ENCODE data around the gene STK38. TPM values are rescaled to one million over a fixed set of nuclear protein-coding genes. Genes with fewer than 3 reads are reported as not detected.

STK38 gene
- total RNA-seq, 1 experiment from 2014 or later, result 44.7 TPM

DNA sequence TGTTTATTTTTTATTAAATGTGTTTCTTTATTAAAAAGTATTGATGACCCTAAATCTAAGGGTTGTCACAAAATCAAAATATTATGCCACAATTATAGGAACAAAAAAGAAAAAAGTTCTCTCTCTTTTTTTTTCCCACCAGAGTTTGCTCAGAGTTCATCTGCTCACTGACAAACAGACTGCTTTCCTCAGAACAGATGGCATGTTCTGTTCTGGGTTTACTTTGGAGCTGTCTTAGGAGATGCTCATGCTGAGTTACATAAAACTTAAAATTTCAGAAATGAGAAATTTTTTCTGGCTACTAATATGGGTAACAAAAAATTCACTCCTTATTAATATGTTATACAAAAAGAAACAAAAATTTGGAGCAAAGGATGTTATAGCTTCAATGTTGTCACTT, 30.3 kb downstream of the STK38 start:
- Histone ChIP-seq H3K36me3 (ENCODE audit: control insufficient read depth, insufficient read depth, low read length) (peaks cover 29% of the 10 kb centered on the region), H3K27ac (ENCODE audit: low read length) (no peak overlapping the region), H3K4me1 (ENCODE audit: control insufficient read depth, insufficient read depth, low read length) (no peaks in the 10 kb centered on the region), H3K27me3 (ENCODE audit: control insufficient read depth, insufficient read depth, low read length) (no peaks in the 10 kb centered on the region), H3K9me3 (ENCODE audit: control insufficient read depth, insufficient read depth, low read depth, low read length) (no peaks in the 10 kb centered on the region), H3K4me3 (ENCODE audit: low read depth in 2 of 2, low read length in 2 of 2) (no peak overlapping the region)
- intact Hi-C loops (cut with micrococcal nuclease; ENCODE audit: unreplicated experiment) (no loop called here), in situ Hi-C loops (cut with HindIII; ENCODE audit: low pct_unique_long_range_greater_than_20kb, low sequenced_read_pairs) (no loop called here)
- no peak for ATAC-seq
- TF ChIP-seq, protein P1, sequence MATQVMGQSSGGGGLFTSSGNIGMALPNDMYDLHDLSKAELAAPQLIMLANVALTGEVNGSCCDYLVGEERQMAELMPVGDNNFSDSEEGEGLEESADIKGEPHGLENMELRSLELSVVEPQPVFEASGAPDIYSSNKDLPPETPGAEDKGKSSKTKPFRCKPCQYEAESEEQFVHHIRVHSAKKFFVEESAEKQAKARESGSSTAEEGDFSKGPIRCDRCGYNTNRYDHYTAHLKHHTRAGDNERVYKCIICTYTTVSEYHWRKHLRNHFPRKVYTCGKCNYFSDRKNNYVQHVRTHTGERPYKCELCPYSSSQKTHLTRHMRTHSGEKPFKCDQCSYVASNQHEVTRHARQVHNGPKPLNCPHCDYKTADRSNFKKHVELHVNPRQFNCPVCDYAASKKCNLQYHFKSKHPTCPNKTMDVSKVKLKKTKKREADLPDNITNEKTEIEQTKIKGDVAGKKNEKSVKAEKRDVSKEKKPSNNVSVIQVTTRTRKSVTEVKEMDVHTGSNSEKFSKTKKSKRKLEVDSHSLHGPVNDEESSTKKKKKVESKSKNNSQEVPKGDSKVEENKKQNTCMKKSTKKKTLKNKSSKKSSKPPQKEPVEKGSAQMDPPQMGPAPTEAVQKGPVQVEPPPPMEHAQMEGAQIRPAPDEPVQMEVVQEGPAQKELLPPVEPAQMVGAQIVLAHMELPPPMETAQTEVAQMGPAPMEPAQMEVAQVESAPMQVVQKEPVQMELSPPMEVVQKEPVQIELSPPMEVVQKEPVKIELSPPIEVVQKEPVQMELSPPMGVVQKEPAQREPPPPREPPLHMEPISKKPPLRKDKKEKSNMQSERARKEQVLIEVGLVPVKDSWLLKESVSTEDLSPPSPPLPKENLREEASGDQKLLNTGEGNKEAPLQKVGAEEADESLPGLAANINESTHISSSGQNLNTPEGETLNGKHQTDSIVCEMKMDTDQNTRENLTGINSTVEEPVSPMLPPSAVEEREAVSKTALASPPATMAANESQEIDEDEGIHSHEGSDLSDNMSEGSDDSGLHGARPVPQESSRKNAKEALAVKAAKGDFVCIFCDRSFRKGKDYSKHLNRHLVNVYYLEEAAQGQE (IDR thresholded peaks at IDR 0.05; ENCODE audit: insufficient read depth in 1 of 2, low read depth in 2 of 2, low read length in 1 of 2), result no peak
- no peak for TF ChIP-seq TCF7L2 (IDR thresholded peaks at IDR 0.05; ENCODE audit: low read depth, low read length)
- TF ChIP-seq SIN3A (IDR thresholded peaks at IDR 0.05; ENCODE audit: borderline replicate concordance, insufficient read depth, low read depth, low read length), result no peak
- no peak for TF ChIP-seq POLR2AphosphoS5 (IDR thresholded peaks at IDR 0.05; ENCODE audit: low read depth, low read length)
- TF ChIP-seq, protein P2, sequence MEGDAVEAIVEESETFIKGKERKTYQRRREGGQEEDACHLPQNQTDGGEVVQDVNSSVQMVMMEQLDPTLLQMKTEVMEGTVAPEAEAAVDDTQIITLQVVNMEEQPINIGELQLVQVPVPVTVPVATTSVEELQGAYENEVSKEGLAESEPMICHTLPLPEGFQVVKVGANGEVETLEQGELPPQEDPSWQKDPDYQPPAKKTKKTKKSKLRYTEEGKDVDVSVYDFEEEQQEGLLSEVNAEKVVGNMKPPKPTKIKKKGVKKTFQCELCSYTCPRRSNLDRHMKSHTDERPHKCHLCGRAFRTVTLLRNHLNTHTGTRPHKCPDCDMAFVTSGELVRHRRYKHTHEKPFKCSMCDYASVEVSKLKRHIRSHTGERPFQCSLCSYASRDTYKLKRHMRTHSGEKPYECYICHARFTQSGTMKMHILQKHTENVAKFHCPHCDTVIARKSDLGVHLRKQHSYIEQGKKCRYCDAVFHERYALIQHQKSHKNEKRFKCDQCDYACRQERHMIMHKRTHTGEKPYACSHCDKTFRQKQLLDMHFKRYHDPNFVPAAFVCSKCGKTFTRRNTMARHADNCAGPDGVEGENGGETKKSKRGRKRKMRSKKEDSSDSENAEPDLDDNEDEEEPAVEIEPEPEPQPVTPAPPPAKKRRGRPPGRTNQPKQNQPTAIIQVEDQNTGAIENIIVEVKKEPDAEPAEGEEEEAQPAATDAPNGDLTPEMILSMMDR (IDR thresholded peaks at IDR 0.05), result no peak
- no peak for DNase-seq (ENCODE audit: low read depth, low spot score)
- POLR2A ChIA-PET, result interaction anchor here (0.5 kb wide), 1 partner anchor 62 kb away, joined by 3 read pairs; no protein-coding TSS in a partner anchor
- CTCF ChIA-PET, result no interaction called here
- BruUV-seq (replicated peaks), result no TSS peak

DNA sequence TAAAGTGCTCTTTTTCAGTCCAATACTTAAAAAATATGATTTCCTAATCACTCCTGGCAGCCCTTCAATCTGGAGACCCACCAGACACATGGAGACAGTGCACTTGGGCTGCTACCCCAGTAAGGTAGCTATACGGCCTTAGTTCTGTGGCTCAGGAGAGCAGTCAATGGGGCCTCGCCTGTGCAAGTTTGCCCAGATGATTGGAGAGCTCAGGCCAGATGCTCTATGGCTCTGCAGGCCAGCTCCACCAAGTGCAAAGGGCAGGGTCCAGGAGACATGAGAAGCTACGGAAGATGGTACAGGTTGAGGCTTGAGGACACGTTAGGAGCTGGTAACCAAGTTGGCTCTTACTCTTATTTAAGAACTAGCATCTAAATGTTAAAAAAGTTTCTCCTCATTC, 30.7 kb downstream of the STK38 start:
- Histone ChIP-seq H3K27me3 (ENCODE audit: control insufficient read depth, insufficient read depth, low read length) (no peaks in the 10 kb centered on the region), H3K4me1 (ENCODE audit: control insufficient read depth, insufficient read depth, low read length) (no peaks in the 10 kb centered on the region), H3K4me3 (ENCODE audit: low read depth in 2 of 2, low read length in 2 of 2) (no peak overlapping the region), H3K27ac (ENCODE audit: low read length) (no peak overlapping the region), H3K36me3 (ENCODE audit: control insufficient read depth, insufficient read depth, low read length) (peaks cover 29% of the 10 kb centered on the region), H3K9me3 (ENCODE audit: control insufficient read depth, insufficient read depth, low read depth, low read length) (no peaks in the 10 kb centered on the region)
- no TSS peak for BruUV-seq (replicated peaks)
- intact Hi-C loops (cut with micrococcal nuclease; ENCODE audit: unreplicated experiment), result no loop called here
- TF ChIP-seq SIN3A (IDR thresholded peaks at IDR 0.05; ENCODE audit: borderline replicate concordance, insufficient read depth, low read depth, low read length) (no peak), TCF7L2 (IDR thresholded peaks at IDR 0.05; ENCODE audit: low read depth, low read length) (no peak), POLR2AphosphoS5 (IDR thresholded peaks at IDR 0.05; ENCODE audit: low read depth, low read length) (no peak)
- TF ChIP-seq, protein P2 (IDR thresholded peaks at IDR 0.05), result no peak
- TF ChIP-seq, protein P1 (IDR thresholded peaks at IDR 0.05; ENCODE audit: insufficient read depth in 1 of 2, low read depth in 2 of 2, low read length in 1 of 2), result no peak
- DNase-seq (ENCODE audit: low read depth, low spot score) (no peak), ATAC-seq (no peak)
- in situ Hi-C loops (cut with HindIII; ENCODE audit: low pct_unique_long_range_greater_than_20kb, low sequenced_read_pairs), result no loop called here
- CTCF ChIA-PET, result no interaction called here
- POLR2A ChIA-PET, result interaction anchor here (0.5 kb wide), 1 partner anchor 63 kb away, joined by 3 read pairs; no protein-coding TSS in a partner anchor
